Suppressor macrophage (primary cell): ENCODE data around the gene ZSCAN12.
"Not testable (repeated sequence)": the region's sequence is repeated elsewhere in the genome, so short reads cannot be mapped to it uniquely, and the experiment has no call there.

Experiments
- DNase-seq, 4 experiments: peaks; one replicate each; pipeline ENCODE4 v3.0.0-alpha.2; 2020 to 2022

Gene ZSCAN12

DNA sequence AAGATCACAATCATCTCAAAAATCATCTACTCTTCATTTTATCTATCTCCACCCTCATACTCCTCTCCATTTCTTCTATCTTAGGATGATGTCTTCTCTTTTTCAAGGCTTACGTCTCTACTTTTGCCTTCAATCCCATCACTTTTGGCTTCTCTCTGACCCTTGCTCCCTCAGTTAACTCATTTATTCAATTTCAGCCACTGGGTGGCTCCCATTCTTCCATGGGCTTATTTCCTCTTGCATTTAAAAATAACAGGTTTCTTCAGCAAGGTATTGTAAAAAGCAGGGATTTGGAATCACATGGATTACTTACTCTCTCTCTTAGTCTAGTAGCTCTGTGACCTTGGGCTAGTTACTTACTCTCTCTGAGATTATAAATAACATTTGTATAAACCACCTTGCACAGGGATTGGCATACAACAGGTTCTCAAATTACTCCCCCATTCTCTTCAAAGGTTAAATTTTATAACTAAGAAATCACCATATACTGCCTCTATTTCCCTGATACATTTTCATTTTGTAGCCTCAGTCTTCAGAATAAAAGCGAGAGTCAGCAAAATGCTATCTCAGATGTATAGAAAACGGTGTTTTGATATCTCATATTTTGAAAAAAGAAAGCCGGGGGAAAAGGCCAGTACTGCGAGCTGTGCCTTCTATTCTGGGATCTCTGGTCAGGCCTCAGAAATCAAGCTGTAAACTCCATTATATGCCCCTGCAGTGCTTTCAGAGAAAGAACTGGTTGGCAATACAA, 5.5 kb downstream of the ZSCAN12 start:
- DNase-seq, result peak in 2 of 4 experiments; percentile 12 to 13

DNA sequence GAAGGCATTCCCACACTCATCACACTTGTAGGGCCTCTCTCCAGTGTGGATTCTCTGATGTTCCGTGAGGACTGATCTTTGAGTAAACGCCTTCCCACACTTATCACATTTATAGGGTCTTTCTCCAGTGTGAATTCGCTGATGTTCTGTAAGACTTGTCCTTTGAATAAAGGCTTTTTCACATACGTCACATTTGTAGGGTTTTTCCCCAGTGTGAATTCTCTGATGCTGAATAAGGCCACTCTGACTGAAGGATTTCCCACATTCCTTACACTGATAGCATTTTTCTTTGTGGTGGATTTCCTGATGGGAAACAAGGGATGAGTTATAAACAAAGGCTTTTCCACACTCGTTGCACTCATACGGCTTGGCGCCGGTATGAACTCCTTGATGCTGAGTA, 8.9 kb downstream of the ZSCAN12 start:
- no peak for DNase-seq

DNA sequence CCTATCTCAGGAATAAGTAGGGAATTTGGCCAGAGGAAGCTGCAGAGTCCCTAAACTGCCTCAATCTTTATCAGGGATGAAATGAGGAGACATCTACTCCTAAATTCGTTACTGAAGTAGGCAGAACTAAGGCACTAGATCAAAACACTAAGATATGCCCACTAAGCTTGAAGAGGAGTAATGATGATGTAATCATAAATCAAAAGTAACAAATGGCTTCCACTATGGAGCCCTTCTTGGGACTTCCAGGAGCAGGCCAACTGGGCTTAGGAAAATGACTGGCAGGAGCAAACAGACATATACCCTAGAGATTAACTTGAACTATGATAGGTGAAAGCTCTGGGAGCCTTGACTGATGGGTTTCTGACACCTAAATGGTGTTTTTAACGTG, 15.4 kb downstream of the ZSCAN12 start:
- DNase-seq, result no peak

DNA sequence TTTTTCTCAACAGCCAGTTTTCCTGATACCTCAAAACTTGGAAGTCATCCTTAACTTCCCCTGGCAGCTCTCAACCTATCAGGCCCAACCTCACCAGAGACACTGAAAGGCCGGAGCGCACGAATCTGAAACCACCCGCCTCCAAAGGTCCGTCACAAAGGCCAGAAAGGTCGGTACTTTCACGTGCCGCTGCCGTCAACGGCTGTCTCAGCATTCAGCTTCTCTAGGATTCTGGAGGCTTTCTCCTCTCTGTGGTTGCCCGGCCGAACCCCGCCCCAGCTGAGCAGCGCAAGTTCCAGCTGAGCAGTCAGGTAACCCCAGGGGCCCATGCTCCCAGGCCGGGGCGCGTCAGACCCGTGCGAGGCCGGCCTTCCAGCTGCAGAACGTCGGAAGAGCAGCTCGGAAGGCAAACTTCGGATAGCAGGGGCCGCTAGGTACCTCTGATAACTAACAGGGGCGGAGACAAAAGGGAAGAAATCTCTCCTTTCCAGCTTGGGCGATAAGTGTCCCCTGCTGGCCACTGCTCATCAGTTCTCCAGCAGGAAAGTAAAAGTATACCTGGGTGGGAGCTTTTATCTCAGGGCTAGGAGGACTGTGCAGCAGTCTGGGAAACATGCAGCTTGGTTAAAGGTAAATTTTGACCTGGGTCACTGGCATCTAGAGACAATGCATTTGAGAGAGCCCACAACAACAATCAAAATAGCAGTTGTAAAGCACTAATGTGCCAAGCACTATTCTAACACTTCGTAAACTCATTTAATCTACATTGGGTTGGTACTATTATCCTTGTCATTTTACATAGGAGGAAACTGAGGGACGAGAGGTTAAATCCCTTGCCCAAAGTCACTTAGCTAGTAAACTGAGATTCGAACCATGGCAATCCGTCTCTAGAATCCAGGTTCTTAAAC, 16.1 kb downstream of the ZSCAN12 start:
- peak; percentile 92 to 96 (median 94) for DNase-seq

DNA sequence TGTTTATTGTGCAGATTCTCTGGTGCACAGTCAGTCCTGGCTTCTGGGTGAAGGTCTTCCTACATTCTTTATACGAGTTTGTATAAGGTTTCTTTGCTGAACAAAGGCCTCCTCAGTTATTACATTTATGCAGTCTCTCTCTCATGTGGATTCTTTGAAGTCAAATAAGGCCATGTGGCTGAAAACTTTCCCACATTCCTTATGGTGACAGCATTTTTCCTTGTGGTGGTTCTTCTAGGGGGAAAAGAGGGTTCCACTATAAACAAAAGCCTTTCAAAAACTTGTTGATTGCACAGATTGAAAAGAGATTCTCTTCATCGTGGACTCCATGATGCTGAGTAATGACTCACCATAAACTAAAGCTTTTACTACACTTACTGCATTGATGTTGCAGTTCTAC, 19.2 kb downstream of the ZSCAN12 start:
- no peak for DNase-seq

DNA sequence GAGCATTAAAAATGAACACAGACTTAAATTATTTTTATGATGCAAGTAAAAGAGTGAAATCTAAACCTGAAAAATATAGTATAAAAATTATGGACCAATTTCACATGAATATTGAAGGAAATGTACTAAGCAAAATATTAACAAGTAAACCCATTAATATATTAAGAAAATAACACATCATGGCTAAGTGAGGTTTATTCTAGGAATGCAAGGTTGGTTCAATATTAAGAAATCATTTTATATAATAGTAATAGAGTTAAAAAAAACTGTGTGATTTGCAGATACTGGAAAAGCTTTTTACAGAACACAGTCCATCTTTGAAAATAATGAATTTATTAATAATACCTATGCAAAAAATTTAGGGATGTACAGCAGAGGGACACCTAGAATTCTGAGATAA, 20.9 kb downstream of the ZSCAN12 start:
- DNase-seq, result no peak

DNA sequence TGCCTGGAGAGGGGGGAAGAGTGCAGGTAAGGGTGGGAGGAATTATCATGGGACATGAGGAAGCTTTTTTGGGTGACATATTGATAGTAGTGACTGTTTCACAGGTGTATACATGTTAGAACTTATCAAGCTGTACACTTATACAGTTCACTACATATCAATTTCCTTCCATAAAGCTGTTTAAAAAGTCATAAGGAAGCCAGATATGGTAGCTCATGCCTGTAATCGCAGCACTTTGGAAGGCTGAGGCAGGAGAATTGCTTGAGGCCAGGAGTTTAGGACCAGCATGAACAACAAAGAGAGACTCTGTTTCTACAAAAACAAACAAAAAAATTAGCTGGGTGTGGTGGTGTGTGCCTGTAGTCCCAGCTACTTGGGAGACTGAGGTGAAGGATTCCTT, 21.7 kb downstream of the ZSCAN12 start:
- DNase-seq, result no peak

DNA sequence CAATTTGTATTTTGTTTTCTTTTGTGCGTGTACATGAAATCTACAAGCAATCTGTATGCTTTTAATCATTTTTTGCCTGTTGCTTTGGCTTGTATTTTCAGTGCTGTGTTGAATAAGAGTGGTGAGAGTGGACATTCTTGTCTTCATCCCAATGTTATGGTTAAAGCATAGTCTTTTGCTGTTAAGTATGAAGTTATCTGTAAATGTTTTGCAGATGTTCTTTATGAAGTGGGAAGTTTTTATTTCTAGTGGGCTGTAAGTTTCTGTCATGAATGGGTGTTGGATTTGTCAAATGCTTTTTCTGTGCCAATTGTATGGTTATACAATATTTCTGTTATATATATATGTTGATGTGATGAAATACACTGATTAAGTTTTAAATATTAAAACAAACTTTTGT, 25.6 kb downstream of the ZSCAN12 start:
- DNase-seq, result no peak

DNA sequence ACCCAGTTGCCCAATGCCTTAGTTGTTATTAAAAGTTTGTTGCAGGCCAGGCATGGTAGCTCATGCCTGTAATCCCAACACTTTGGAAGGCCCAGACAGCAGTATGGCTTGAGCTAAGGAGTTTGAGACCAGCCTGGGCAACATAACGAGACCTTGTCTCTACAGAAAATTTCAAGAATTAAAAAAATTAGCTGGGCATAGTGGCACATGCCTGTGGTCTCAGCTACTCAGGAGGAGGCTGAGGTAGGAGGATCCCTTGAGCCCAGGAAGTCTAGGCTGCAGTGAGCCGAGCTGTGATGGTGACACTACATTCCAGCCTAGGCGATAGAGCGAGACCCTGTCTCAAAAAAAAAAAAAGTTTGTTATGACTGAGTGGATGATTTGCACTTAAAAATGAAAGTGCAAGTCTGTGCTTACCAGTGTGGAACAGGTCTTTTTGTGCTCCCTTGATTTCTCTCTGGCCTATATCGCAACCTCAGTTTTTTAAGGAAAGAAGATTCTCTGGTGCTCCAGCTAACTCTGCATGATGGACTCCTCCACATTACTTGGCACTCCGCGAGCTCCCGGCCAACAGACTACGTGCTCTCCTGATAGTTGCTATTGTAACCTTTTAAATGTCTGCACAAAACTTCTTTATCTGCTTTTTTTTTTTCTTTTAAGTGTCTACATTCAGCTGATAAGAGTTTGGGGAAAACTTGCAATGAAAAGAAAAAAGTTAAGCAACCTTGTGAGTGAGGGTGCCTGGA, 27.7 kb downstream of the ZSCAN12 start:
- DNase-seq, result no peak

DNA sequence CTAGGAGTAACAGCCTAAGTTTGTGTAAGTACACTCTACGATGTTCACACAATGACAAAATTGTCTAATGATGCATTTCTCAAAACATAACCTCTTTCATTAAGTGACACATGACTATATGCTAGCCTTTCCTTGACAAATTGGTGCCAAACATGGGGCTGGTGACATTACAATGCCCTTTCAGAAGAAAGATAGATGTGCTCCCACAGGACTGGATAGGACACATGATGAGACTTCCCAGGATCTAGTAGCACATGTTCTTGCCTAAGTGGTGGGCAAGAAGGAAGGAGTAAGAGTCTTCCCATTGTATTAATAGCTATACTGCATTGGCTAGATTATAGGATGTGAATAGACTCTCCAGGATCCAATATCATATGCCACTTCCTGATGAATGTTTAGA, 28.3 kb downstream of the ZSCAN12 start:
- DNase-seq, result no peak

DNA sequence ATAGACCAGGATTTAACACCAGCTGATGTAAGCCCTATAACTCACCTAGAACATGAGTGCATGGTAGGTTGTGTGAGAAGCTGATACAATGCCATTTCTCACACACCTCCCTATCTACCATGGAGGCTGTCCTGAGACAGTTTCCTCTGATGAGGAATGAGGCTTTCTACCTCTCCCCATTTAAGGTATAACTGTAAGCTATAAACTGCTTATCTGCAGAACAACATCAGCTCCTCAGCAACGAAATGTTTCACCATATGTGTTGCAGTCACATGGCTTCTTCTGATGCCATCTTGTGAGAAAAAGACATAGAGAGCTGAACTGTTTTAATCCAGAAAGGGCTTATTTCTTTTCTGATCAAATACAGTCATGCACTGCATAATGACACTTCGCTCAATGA, 29.1 kb downstream of the ZSCAN12 start:
- DNase-seq, result no peak

DNA sequence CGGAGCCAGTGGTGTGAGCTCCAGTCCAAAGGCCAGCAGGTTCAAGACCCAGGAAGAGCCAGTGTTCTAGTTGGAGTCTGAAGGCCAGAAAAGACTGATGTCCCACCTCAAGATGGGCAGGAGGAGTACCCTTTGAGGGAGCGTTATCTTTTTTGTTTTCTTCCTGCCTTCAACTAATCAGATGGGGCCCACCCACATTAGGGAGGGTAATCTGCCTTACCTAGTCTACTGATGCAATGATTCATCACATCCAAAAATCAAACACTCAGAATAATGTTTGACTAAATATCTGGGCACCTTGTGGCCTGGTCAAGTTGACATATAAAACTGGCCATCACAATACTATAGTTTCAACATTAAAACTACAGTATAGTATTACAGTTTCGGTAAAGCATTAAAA, 30.1 kb downstream of the ZSCAN12 start:
- DNase-seq, result no peak

DNA sequence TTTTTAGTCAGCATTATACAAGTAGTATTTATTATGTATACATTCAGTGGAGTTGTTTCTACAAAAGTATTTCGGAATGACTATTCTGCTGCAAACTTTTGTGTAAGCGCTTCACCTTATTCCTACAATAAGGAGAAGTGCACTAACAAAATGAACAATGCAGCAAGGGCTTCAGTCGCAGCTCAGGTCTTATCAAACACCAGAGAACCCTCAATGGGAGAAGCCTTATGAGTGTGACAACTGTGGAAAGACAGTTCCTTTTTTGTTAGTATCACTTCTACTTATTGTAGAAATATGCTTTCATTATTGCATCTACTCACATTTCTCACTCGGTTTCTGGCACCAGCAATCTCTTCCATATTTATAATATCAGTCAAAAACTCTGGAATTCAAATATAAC, 31.0 kb downstream of the ZSCAN12 start:
- DNase-seq, result peak; percentile 41 to 77 (median 60)

DNA sequence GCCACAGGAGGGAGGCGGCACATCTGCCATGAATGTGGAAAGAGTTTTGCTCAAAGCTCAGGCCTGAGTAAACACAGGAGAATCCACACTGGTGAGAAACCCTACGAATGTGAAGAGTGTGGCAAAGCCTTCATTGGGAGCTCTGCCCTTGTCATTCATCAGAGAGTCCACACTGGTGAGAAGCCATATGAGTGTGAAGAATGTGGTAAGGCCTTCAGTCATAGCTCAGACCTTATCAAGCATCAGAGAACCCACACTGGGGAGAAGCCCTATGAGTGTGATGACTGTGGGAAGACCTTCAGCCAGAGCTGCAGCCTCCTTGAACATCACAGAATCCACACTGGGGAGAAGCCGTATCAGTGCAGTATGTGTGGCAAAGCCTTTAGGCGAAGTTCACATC, 34.0 kb downstream of the ZSCAN12 start:
- not testable (repeated sequence) for DNase-seq

DNA sequence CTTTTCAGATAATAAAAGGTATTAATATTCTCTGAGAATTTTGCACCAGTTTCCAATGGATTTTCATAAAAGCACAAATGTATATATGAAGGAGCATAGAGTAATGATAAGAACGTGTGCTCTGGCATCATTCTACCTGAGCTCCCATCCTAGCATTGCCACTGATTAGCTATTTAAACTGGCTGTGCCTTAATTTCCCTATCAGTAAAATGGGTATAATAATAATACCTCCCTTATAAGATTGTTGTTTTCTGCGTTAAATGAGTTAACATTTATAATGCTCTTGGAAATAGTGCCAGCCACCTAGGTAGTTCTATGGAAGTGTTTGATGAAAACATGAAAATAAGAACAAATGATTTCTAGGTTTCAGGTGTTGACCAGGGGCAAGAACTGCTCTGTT, 38.6 kb downstream of the ZSCAN12 start:
- no peak for DNase-seq

DNA sequence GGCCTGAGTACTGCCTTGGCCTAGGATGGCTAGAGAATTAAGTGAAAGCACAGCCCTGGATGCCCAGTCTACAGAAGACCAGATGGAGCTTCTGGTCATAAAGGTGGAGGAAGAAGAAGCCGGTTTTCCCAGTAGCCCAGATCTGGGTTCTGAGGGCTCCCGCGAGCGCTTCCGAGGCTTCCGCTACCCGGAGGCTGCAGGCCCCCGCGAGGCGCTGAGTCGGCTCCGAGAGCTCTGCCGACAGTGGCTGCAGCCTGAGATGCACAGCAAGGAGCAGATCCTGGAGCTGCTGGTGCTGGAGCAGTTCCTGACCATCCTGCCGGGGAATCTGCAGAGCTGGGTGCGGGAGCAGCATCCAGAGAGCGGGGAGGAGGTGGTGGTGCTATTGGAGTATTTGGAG, 40.0 kb downstream of the ZSCAN12 start:
- DNase-seq, result not testable (repeated sequence)

DNA sequence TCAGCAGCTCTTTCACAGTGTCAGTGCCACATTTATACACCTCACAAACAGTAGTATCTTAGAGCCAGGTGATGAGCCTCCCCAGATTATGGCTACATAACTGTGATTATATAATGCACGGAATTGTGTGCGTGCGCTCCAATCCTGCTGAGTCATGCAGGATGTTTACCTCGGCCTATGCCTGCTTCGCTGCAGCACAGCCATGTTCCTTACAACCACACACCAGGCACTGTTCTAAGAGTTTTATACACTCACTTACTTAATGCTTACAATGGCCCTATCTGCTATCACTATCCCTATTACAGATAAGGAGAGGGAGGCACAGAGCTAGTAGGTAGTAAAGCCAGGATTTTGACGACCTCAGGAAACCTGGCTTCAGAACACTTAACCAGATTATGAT, 42.5 kb downstream of the ZSCAN12 start:
- peak in 1 of 4 experiments; percentile 10 for DNase-seq

DNA sequence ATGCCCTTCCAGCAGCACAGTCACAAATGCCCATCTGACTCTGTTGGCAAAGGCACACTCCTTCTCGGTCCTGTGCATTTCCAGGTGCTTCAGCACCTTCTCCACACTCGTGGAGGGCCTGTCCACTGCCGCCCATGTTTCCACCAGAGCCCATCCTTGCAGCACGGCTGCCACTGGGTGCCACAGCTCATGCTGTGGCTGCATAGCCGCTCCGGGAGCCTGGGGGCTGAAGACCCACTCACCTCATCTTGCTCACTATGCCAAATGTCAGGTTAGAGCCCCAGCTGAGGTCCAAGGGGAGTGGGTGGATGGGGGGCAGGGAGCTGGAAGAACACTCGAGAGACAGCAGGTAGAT, 42.9 kb downstream of the ZSCAN12 start:
- no peak for DNase-seq

DNA sequence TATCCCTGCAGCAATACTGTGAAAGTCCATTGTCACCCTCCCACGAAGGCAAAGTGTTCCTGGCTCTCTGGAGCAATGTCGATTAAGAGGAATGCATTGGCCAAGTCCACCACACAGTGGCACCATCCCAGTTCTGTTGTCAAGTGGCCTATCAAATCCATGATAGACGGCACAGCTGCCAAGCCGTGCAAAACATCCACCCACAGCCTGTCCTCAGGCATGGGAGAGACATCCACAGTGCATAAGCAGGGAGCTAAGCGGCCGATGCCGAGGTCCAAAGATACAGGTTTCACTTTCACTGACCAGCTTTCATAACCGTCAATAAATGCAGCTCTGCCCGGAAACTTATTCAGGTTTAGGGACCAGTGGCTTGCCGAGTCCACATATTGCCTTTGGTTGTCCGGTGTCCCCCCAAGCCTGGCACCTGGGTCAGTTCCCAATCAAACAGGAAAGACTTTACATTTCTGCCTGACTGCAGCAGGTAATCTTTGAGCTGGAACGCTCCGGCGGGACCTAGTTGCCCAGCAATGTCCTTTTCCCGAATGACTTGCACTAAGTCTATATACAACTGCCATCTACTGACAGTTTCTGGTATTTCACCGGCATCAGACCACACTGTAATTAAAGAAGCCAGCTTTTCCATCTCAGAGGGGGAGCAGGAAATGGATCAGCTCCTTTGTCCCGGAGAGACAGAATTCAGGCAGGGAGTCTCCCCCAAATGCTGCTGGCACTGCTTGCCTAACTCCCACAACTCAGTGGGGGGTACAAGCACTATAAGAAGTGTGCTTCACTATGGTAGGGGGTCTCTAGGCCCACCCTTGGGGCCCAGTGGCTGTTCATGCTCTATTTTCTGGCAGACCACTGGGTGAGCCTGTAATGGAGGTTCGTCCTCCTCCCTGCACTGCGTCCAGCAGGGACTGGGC, 43.5 kb downstream of the ZSCAN12 start:
- peak; percentile 81 to 90 (median 87) for DNase-seq

DNA sequence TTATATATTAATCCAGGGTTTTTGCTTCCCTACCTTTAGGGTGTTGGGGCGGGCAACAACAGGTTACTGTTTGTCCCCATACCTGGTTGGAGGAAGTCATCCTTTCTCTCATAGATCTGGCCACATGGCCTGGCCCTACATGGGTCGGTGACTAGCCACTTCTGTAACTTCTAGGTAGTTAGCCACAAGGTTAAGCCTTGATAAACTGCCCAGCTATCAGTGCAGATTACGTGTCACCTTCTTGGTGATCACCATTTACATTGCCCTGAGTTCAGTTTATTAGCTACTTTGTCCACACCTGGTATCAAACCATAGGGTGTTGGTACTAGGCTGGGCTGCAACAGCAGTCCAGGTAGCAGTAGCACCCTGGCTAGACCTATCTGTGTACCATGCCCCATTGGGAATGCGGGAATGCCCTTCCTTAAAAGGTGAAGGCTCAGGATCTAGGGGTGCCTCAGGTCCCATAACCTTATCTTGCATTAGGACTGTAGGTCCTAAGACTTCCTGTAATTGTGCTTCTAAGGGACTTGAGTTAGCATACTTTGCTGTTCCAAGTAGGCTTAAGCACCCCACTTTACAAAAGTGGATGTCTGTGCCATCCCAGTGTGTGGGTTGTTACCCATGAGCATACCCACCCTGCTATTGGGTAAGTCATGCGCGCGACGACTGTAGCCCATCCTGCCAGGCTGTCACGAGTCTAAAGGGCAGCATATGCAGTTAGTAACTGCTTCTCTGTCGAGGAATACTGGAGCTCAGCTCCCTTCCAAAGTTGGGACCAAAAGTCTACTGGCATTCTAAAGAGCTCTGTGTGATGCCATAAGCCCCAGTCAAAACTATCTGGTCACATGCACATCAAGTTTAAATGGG, 44.6 kb downstream of the ZSCAN12 start:
- DNase-seq, result peak in 1 of 4 experiments; percentile 16
